SU-DHL-6 (cell line): ENCODE measurements around the gene HCFC2.

Source experiments
- EZH2phosphoT487 ChIP-seq: fragments of 200-600 bp; sonication (generic), shearing (Covaris generic); conservative IDR thresholded peaks from 2 replicates; pipeline ENCODE4 v1.6.1; 2018; ENCODE audit warnings: mild to moderate bottlenecking, antibody characterized with exemption, low read length, moderate library complexity, mixed read lengths
- TF ChIP-seq, protein P1 (sequence below): fragments of 200-600 bp; sonication (generic); IDR thresholded peaks from one replicate; pipeline ENCODE4 v1.5.1; 2017; ENCODE audit warnings: antibody characterized with exemption, mild to moderate bottlenecking, low read length, moderate library complexity; ENCODE audit not compliant: insufficient read depth, poor library complexity, severe bottlenecking

DNA sequence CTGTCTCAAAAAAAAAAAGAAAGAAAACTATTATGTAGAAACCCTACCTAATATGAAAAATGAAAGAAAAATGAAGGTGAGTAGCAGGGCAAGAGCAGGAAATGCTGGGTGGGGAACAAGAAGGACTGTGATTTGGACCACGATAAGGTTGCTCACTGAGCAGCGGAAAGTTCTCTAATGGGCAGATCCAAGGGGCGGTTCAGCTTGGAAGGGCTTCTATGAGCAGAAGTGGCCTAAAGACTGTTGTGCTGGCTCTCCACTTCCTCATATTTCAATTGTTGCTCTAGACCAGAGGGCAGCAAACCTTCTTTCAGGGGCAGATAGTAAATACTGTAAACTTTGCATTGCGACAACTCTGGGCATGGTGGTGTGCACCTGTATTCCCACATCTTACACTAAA, 90.0 kb downstream of the HCFC2 start:
- TF ChIP-seq, protein P1, sequence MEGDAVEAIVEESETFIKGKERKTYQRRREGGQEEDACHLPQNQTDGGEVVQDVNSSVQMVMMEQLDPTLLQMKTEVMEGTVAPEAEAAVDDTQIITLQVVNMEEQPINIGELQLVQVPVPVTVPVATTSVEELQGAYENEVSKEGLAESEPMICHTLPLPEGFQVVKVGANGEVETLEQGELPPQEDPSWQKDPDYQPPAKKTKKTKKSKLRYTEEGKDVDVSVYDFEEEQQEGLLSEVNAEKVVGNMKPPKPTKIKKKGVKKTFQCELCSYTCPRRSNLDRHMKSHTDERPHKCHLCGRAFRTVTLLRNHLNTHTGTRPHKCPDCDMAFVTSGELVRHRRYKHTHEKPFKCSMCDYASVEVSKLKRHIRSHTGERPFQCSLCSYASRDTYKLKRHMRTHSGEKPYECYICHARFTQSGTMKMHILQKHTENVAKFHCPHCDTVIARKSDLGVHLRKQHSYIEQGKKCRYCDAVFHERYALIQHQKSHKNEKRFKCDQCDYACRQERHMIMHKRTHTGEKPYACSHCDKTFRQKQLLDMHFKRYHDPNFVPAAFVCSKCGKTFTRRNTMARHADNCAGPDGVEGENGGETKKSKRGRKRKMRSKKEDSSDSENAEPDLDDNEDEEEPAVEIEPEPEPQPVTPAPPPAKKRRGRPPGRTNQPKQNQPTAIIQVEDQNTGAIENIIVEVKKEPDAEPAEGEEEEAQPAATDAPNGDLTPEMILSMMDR, result no peak
- no peak for TF ChIP-seq EZH2phosphoT487
